Medulla oblongata (tissue), 1 donor: ENCODE measurements around the gene TMEM165.

Experiments
- DNase-seq: peaks from one replicate; pipeline ENCODE4 v3.0.0-alpha.2; 2015; ENCODE audit errors: extremely low spot score

The TMEM165 gene

DNA sequence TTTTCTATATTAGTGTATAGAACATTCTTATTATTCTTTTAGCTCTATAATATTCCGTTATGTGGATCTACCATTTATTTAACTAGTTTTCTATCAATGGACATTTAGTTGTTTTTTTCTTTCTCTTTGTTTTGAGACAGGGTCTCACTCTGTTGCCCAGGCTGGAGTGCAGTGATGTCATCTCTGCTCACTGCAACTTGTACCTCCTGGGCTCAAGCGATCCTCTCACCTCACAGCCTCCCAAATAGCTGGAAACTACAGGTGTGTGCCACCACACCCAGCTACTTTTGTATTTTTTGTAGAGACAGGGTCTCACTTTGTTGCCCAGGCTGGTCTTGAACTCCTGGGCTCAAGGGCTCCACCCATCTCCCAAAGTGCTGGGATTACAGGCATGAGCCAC, 10.8 kb downstream of the TMEM165 start:
- DNase-seq = no peak

DNA sequence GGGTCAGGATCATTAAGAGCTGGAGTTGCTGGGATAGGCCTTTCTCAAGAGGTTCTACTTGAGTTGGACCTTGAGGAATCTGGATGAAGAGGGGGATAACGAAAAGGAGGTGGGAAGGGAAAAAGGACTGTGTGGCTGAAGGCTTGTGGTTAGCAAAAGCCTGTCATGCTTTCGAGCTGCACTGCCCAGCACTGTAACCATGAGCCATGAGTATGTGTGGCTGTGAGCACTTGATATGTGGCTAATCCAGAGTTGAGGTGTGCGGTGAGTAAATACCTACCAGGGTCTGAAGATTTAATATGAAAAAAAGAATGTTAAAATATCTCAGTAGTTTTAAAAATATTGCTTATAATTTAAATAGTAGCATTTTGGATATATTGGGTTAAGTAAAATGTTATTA, 11.4 kb downstream of the TMEM165 start:
- DNase-seq = no peak

DNA sequence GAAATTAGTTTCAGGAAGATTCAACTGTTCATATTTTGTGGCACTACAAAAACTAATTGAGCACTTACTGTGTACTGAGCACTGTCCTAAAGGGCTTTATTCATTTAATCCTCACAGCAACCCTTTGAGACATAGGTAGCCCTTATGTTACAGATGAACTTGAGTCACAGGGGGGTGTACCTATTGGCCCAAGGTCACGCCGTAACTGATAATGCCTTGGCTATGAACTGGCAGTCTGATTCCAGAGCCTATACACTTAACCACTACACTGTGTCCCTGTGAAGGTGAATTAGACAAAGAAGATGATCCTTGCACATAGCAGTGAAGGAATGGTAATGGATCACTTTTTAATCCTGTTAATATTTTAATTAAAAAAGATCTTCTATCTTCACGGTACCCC, 12.0 kb downstream of the TMEM165 start:
- DNase-seq = no peak

DNA sequence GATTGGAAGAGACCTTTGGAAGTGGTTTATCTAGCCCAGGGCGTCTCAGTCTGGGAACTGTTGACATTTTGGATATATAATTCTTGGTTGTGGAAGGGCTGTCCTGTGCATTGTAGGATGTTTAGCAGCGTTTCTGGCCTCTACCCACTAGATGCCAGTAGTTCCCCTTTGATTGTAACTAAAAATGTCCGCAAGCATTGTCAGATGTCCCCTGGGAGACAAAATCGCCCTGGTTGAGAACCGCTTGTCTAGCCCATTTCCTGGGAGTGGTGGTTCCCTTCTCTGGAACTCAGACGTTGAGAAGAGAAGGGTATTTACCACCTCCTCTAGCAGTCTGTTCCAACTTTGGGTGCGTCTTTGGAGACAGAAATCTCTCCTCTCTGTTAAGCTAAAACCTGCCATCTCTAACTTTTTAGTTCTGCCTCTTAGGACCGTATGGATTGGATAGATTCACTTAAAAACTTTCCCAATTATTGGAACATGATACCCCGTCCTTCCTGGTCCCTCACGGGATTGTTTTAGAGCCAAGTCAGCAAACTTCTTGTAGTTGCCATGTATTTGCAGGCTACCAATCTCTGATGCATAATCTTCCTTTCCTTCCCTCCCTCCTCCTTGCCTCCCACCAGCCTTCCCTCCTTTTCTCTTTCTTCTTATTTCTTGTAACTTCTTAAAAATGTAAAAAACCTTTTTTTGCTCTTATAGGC, 13.9 kb downstream of the TMEM165 start:
- peak; percentile 68 for DNase-seq

DNA sequence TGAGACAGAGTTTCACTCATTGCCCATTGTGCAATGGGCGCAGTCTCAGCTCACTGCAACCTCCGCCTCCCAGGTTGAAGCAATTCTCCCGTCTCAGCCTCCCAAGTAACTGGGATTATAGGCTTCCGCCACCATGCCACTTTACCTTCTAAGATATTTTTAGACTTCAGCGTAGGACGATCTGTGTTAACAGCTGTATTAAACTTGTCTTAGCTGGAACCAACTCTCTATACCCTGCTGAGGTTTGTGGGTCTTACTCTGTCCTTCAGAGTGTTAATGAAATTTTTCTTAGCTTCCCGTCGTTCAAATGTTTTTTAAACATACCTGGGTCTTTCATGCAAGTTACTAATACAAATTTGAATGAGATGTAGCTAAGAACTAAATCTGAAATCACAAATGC, 14.7 kb downstream of the TMEM165 start:
- no peak for DNase-seq

DNA sequence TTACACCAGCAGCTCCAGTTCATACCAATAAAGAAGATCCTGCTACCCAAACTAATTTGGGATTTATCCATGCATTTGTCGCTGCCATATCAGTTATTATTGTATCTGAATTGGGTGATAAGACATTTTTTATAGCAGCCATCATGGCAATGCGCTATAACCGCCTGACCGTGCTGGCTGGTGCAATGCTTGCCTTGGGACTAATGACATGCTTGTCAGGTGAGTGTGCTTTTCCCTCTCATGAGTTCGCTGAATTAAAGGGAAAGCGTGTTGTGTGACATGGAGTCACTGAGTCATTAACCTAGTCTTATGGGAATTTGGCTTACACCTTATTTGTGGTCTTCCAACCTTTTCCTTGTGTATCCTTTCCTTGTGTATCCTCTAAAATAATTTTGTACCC, 15.9 kb downstream of the TMEM165 start:
- no peak for DNase-seq

DNA sequence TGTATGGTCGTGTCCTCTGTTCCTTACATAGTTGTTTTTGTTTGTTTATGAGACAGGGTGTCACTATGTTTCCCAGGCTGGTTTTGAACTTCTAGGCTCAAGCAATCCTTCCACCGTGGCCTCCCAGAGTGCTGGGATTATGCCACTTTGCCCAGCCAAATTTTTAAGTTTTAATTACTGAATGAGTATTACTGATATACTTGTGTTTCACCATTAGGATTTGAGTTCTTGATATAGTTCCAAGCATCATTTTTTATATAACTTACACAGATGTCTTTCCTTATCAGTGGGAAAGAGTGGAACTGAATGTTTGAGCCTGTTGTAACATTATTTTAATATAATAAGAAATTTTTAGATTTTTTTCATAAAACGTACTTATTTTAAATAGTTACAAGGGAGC, 20.4 kb downstream of the TMEM165 start:
- DNase-seq = no peak

DNA sequence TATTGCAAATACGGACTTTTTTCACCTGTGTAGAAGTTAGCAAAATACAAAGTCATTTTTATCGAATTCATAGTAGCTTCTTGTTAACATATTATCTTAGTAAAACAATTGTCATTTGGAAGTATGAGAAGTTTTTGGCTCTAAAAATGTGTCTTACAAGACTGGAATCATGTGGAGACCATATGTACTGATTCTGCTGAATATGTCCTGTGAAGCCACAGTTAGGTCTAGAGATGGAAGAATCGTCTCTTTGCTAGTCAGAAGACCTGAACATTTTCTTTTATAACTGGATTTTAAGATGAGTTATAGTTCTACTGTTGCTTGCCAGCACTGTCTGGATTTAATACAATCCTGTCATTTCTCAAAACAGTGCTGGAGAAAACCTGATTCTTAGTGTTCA, 29.0 kb downstream of the TMEM165 start:
- no peak for DNase-seq

DNA sequence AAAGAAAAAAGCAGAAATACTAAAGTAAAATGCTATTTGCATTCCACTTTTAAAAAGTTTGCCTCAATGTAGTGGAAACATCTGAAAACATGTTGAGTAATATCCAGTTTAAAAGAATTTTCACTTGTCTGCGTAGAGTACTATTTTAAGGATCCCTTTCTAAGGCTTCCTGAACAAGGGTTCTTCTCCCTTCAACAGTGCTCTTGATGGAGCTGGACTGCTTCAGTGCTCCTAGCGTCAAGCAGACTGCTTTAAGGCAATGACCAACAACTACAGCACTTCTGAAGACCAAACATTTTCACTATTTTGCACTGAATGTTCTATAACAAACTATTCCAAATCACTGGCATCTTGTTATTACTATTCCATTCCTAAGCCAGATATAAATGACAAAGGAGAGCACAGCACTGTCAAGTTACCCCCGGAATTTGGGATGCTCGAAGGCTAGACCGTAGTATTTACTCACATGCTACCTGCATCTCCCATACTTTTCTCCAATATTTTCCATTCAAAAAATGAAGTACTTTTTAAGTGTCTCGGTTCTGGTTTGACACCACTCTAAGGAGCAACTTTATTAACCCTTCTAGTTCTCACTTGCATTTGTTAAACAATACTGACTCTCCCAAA, 36.1 kb downstream of the TMEM165 start:
- DNase-seq = no peak

DNA sequence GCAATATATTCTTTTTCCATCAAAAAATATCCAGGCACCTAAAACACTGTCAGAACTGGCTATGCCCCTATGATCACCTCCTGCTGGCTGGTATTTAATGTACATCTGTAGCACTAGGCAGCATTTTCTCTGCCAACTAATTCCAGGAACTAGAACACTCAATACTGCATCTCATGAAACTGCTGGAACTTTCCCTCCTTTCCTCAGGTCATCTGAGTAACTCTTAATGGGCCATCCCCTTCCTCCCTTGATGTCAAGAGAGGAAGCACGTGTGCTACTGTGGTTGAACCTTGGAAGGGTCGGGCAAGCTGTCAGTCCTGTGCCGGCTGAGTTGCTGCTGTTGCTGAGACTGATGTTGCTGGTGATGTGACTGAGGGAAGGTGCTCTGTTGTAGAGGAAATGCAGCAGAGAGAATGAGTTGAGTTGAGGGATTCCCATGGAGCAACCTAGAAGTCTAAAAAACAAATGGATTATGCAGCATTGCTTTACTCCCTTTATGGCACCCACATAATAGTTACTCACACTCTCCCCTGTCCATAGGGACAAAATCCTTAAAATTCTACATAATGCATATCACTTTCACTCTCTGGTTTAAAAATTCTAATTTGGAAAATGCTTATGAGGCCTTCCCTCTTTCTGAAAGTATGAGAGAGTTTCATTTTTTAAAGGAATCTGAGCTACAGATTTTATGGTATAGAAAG, 39.5 kb downstream of the TMEM165 start:
- peak; percentile 21 for DNase-seq

DNA sequence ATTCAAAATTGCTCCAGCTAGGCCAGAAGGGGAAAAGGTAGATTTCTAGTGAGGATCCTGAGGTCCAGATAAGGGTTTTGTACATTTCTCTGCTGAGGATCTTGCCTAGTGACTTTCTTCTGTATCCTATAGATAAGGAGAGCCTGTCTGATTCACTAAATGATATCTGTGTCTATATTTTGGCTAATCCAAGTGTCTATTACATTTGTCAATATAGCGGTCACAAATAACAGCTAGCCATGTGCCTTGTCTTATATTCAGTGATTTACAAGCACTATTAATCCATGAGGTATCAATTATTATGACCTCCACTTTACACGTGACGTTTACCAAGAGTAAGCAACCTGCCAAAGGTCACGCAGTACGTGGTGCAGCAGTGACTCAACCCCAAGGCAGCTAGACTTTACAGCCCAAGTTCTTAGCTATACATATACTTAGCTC, 41.6 kb downstream of the TMEM165 start:
- DNase-seq = no peak

DNA sequence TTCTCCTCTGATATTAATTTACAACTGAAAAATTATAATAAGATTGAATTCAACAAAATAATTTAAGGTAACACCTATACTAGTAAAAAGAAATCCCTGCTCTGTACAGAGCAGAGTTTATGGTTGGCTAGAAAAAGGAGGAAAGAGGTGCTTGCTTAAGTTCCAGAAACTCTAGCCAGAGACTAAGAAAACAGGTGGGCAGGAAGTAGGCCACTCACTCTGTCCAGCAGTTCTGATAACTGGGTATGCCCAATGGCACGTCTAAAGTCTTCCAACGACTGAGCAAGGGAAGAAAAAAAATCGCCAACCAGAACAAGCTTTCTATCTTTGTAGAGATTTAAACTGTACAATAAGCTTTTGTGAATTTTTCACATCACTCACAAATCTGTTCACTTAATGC, 42.1 kb downstream of the TMEM165 start:
- no peak for DNase-seq

DNA sequence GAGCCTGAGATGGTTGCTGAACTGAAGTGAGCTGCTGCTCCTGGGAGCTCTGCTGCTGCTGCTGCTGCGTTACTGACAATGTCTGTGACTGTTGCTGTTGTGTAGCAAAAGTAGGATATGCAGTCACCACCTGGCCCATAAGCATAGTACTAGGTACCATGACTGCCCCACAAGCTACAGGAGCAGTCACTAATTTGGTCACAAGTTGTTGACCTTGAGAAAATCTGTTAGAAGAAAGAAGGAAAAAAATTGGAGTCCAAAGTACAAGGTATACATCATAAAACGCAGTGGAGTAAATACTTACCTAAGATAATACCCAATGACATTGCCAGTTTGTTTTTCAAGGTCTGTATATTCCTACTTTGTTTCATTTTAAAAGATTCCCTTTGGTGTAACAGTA, 42.6 kb downstream of the TMEM165 start:
- DNase-seq = no peak

DNA sequence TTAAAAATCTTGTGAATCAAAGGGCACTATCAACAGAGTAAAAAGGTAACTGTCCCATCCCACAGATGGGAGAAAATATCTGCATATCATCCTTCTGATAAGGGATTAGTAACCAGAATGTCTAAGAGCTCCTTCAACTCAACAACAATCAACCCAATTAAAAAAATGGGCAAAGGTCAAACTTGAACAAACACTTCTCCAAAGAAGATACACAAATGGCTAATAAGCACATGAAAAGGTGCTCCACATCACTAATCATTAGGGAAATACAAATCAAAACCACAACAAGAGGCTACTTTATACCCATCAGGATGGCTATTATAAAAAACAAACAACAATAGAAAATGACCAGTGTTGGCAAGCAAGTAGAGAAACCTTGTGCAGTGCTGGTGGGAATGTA, 43.3 kb downstream of the TMEM165 start:
- DNase-seq = no peak

DNA sequence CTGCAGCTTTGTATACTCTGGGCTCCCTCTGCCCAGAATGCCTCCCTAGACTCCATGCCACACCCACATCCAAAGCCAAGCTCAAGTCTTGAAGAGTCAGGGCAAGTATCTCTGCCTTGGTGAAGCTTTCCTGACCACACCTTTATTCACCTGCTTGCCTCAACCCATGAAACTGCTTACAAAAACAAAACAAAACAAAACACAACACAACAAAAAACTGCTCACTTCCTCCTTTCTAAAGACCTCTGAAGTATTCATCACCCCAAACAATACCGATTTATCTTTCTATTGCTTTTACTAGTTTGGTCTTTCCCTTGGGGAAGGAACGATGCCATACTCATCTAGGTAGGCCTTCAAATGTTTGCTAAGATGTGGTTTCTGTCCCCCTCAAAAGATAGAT, 45.0 kb downstream of the TMEM165 start:
- no peak for DNase-seq

DNA sequence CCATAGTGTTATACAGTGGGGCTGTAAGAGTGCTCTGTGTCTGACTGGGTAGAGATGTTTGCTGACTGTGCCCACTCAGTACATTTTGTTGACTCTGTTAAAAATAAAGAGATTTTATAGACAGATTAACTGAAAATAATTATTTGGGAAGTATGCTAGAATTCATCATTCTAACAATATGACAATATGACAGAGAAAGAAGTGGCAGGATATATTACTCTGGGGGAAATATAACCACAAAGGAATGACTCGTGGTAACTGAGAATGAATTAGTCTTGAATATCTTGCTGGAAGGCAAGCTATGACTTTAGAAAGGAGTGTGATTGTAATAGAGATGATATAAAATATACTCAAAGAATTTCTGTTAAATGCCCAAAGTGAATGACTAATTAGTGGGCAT, 46.8 kb downstream of the TMEM165 start:
- DNase-seq = no peak

DNA sequence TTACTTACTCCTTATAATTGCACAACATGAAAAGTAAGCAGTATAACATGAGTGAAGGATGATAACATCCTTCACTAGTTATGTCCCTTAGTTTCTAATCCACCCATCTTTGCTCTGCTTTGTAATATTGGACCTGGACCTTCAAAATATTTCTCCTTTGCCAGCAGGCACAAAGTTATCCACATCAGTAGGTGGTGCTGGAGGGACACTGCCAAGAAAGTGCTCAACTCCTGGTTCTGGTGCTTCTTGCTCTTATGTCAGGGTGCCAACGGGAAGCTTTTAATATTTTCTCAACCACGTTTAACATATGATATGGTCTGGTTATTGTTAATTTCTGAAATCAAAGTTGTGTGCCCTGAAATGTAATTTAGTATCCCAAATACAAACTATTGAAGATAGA, 49.1 kb downstream of the TMEM165 start:
- peak; percentile 23 for DNase-seq

DNA sequence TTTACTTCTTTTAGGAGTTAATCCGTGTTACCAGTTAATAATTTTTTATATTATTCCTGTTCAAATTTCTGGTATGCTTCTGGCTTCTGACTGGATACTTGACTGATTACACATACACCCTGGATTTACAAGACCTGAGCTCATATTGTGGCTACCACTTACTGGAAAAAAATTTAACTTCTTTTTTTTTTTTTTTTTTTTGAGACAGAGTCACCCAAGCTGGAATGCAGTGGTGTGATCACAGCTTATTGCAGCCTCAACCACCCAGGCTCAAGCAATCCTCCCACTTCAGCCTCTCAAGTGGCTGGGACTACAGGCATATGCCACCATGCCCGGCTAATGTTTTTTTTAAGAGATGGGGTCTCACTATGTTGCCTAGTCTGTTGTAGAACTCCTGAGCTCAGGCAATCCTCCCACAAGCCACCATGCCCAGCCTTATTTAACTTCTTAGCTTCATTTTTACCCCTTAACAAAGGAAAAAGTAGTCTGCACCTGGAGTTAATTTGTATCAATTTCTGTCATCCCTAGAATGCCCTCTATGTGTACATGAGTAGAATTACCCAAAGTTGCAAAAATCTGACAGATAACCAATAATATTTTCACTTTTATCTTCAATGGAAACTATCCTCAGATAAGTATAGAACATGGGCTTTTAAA, 50.3 kb downstream of the TMEM165 start:
- DNase-seq = no peak

DNA sequence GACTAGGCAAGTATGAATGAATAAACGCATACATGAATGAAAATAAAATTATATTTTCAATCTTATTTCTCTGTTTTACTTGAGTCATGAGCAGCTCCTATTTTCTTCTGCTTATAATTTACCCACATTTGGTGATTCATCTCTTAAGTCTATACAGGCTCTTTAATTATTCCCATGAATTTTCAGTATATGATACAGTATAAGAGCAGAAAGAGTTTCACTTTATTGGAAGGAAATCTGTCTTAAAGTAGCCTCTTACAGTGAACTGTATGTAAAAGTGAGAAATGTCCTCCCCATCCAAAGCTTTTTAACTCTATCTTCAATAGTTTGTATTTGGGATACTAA, 50.8 kb downstream of the TMEM165 start:
- DNase-seq = no peak

DNA sequence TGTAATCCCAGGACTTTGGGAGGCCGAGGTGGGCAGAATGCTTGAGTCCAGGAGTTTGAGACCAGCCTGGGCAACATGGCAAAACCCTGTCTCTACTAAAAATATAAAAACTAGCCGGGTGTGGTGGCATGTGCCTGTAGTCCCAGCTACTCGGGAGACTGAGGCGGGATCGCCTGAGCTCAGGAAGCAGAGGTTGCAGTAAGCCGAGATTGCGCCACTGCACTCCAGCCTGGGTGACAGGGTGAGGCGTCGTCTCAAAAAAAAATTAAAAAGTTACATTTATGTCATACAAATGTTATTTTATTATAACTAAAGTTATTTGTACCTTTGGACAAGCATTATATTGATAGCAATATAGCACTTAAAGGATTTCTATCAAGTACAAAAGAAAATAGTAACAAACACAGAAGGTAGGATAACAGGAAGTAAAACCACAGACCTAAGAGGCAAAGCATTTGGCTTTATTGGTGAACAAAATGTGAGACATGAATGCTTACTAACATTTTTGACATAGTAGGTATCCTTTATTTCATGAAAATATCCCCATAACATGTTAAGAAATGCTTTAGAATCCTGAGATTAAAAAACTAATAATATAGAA, 51.5 kb downstream of the TMEM165 start:
- DNase-seq = no peak

DNA sequence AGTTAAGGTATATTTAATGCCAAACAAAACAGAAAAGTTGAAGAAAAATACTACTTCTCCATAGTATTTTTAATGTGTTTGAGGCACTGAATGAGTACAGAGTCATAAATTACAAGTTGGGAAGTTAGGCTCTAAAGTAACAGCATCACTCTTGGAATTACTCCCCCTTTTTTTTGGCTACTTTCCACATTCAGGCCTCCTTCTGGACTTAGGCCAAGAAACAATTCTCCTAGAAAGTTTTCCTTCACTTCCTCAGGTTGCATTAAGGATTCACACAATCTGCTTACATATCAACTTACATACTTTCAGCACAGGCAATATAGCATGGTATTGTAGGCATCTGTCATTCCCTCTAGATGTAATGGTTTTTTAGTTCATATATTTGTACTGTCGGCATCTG, 52.1 kb downstream of the TMEM165 start:
- DNase-seq = peak; percentile 27

DNA sequence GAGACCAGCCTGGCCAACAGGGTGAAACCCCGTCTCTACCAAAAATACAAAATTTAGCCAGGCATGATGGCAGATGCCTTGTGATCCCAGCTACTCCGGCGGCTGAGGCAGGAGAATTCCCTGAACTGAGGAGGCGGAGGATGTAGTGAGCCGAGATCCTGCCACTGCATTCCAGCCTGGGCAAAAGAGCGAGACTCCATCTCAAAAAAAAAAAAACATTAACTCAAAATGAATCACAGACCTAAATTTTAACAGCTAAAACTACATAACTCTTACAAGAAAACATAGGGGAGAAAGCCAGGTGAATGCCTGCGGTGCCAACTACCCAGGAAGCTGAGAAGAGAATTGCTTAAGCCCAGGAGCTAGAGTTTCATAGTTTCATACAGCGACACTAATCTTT, 54.8 kb downstream of the TMEM165 start:
- no peak for DNase-seq
